GM12864 (cell line): Measurements from ENCODE around the gene TAMALIN.

Experiments used
- DNase-seq: peaks from one replicate; pipeline ENCODE4 v3.0.0-alpha.2; 2011; ENCODE audit warnings: low read depth
- H3K4me3 ChIP-seq: 2 replicates; pipeline ENCODE4 v1.5.1; 2011; ENCODE audit warnings: mild to moderate bottlenecking, low read depth, low read length, control low read depth
- TF ChIP-seq, protein P1 (sequence below): IDR thresholded peaks from 2 replicates; pipeline ENCODE4 v1.5.1; 2011; ENCODE audit warnings: low read depth, mild to moderate bottlenecking, moderate library complexity, low read length, control low read depth, inconsistent platforms; ENCODE audit errors: missing control alignments

TAMALIN gene

DNA sequence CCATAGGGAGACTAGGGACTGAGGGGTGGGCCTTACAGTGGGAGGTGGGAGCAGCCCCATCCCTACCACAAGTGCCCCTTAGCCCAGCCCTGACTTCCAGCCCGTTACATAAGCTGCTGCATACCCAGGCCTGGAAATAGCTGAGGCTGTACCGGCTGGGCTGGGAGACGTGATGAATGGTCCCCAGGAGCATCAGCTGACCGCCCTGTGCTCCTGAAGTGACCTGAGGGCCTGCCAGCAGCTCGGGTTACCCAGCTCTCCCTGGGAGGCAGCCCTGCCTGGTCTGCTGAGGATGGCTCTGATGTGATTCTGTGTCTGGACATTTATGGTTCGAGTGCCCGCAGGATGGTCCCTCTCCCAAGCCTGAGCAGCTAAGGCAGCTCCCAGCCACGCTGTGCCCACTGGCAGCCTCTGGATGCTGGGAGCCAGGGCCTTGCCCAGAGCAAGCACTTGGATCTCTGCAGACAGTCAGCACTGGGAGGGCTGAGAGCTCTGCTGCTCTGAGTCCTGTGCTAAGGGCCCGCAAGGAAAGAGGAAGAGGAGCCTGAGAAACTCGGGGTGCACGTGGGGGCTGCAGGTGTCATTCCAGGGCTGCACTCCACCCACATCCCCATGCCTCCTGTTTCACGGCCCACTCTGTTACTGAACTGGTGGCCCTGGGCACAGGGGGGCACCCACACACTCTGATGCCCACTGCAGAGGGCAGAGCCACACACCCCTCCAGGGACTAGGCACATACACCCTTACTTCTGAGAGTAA is 20.5 kb downstream of the TAMALIN start:
- no peak for DNase-seq
- H3K4me3 ChIP-seq: no peak overlapping the region
- TF ChIP-seq, protein P1, sequence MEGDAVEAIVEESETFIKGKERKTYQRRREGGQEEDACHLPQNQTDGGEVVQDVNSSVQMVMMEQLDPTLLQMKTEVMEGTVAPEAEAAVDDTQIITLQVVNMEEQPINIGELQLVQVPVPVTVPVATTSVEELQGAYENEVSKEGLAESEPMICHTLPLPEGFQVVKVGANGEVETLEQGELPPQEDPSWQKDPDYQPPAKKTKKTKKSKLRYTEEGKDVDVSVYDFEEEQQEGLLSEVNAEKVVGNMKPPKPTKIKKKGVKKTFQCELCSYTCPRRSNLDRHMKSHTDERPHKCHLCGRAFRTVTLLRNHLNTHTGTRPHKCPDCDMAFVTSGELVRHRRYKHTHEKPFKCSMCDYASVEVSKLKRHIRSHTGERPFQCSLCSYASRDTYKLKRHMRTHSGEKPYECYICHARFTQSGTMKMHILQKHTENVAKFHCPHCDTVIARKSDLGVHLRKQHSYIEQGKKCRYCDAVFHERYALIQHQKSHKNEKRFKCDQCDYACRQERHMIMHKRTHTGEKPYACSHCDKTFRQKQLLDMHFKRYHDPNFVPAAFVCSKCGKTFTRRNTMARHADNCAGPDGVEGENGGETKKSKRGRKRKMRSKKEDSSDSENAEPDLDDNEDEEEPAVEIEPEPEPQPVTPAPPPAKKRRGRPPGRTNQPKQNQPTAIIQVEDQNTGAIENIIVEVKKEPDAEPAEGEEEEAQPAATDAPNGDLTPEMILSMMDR: no peak

DNA sequence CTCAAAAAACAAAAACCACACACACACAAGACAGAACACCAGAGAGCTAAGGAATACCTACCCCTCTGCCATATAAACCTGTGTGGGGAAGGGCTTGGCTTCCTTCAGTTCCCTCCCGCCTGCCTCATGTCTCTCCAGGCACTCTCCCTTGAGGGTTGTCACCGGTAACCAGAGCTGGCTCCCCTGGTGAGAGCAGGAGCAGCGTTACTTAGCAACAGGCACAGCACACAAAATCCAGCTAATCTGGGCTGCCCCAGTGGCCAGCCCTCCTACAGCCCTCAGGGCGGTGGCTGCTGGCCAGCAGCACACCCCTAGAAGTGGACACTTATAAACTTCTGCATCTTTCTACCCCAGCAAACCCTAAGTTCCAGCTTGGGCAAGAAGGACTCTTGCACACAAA is 22.9 kb downstream of the TAMALIN start:
- DNase-seq: no peak

DNA sequence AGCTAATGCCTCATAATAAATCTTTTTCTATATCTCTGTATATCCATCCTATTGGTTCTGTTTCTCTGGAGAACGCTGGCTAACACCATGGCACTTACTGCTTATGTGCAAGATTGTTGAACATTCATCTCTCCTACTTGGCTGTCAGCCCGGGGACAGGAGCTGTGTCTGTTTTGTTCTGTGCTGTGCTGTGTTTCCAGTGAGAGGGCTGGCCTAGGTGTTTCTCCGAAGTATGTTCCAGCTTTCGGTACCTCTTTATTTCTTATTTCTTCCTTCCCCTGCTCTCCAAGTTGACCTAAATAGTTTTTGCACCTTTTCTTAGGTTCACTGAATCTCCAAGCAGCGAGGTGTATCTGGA is 25.7 kb downstream of the TAMALIN start:
- TF ChIP-seq, protein P1: no peak
- H3K4me3 ChIP-seq: peak overlapping the region; percentile 13

More for the DNA sequence above, 22.9 kb downstream of the TAMALIN start:
- TF ChIP-seq, protein P1: no peak
- H3K4me3 ChIP-seq: no peak overlapping the region

DNA sequence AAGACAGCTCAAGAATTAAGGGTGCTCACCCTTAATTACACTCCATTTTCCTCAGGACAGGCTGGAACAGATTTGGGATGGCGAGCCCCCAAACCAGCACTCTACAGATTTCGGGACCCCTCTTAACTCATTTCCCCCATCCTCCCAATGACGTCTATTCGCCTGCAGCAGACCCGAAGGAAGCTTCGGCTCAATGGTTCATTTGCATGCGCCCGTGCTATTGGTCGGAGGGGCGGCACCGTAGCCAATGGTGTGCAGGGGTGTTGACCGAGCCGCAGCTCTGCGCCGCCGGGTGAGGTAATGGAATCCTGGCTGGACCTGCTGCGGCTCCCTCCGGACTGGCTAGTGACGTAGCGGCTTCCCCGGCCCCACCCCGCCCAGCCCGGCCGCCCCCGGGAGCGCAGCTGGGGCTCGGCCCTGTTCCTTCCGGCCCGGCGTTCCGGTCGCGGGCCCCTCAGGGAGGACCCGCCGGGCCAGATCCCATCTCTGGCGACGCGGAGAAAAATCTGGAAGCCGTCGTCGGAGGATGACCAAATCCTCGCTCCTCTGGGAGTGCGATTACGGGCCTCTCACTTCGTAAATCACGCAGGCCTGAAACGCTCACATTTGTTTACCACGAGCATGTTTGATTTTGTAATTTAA is 26.2 kb downstream of the TAMALIN start:
- H3K4me3 ChIP-seq: peak overlapping the region; percentile 49
- TF ChIP-seq, protein P1: no peak
- peak; percentile 77 for DNase-seq

More for the DNA sequence above, 25.7 kb downstream of the TAMALIN start:
- no peak for DNase-seq

DNA sequence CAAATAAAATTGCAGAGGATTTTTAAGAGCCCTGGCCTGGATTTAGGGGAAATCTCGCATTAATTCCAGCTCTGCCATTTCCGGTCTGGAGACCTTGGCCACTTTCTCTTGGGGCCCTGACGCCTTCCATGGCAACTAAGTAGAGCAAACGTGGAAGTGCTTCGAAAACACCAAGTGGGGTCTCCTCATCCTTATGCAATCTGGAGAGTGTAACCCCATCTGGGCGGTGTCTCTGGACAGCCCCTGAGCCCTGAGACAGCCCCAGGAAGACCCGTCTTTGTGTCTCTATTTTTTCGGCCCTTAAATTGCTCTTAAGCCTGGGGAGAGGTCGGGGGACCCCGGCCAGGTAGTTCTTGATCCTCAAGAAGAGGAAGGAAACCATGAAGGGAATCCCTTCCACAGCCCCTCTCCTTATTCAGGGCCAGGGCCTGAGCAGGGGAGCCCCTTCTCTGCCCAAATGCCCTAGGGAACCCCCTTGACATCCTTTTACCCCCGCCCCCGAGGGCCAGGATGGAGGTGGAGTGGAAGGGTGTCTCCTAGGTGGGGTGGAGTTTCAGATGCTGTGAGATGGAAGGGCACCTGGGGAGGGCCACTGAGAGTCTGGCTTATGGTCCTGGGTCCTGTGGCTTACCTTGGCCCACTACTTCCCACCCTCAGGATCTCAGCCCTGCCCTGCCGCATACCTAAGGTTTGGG is 26.8 kb downstream of the TAMALIN start:
- TF ChIP-seq, protein P1: no peak
- DNase-seq: no peak
- H3K4me3 ChIP-seq: peak overlapping the region; percentile 49

DNA sequence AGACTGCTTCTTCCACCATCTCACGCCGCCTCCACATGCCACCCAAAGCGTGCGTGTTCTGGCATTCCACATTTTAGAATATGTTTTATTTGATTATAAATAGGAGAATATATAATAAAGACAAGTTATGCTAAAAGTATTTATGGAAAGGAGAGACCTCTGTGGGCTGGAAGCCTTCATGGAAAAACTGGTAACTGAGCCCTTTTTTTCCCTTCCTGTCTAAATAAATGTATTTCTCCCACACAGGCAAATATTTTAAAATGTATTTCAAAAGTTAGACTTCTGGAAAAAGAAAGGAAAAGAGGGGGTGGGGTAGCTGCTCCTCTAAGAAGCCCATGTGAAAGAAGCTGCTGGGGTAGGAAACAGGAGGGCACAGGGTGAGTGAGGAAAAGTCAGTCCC is 28.4 kb downstream of the TAMALIN start:
- TF ChIP-seq, protein P1: no peak
- DNase-seq: no peak
- no peak overlapping the region for H3K4me3 ChIP-seq

DNA sequence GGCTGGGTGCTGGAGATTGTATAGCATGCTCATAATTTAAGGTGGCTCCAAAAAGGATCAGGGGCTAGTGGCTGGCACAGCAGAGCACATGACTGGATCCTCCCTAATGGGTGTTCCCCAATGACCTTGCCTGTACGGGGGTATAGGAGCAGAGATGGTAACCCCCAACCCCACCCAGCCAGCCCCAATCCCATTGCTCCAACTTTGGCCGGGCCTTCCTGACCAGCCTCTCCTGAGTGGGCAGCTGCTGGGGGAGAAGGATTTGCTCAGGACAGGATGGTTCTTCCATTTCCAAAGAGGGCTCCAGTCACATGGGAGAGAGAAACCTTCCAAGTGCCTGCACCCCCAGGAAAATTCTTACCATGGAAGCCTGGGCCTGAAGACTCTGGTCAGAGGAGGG is 29.2 kb downstream of the TAMALIN start:
- no peak for DNase-seq
- TF ChIP-seq, protein P1: no peak
- no peak overlapping the region for H3K4me3 ChIP-seq
